ENCODE results near the gene PMF1. TPM values are rescaled to one million over a fixed set of nuclear protein-coding genes. Genes with fewer than 3 reads are reported as not detected.

The PMF1 gene
- total RNA-seq, 1 donor from 2014 or later: 81.8 TPM

DNA sequence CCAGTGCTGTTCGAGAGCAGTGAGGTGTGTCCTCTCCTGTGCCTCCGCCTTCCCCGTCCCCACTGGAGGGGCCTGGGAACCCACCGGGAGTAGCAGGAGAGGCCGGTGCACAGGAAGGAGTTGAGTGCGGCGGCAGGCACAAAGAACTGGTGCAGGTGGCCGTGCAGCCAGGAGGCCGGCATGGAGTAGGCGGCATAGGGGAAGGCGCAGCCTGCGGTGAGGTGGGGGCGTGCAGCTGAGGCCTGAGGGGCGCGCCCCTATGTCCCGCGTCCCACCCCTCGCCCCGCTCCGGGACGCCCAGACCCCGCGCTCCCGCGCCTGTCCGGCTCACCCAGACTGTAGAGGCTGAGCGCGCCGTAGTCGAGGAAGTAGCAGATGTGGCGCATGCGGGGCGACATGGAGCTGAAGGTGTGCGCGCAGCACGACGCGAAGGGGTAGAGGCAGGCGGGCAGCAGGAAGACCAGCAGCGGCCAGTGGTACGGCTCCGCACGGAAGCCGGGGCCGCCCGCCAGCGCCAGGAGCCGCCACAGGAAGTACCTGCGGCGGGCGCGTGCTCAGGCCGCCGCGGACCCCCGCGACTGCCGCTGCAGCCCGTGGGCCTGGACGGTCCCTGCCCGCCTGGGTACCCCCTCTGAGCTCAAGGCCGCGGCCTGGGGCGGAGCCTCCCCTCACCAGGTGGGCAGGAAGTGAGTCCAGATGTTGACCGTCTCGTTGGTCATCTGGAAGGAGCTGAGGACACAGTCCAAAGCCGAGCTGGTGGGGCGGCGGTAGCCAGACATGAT lies 32.8 kb downstream of the PMF1 start:
- no peak for DNase-seq (ENCODE audit: low read depth)
- peak overlapping the region; percentile 7 for H3K4me3 ChIP-seq (ENCODE audit: low read depth, low read length)
- H3K36me3 ChIP-seq (ENCODE audit: control insufficient read depth, insufficient read depth, low read length): peaks cover 2% of the 10 kb centered on the region
- TF ChIP-seq, protein P1, sequence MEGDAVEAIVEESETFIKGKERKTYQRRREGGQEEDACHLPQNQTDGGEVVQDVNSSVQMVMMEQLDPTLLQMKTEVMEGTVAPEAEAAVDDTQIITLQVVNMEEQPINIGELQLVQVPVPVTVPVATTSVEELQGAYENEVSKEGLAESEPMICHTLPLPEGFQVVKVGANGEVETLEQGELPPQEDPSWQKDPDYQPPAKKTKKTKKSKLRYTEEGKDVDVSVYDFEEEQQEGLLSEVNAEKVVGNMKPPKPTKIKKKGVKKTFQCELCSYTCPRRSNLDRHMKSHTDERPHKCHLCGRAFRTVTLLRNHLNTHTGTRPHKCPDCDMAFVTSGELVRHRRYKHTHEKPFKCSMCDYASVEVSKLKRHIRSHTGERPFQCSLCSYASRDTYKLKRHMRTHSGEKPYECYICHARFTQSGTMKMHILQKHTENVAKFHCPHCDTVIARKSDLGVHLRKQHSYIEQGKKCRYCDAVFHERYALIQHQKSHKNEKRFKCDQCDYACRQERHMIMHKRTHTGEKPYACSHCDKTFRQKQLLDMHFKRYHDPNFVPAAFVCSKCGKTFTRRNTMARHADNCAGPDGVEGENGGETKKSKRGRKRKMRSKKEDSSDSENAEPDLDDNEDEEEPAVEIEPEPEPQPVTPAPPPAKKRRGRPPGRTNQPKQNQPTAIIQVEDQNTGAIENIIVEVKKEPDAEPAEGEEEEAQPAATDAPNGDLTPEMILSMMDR (IDR thresholded peaks at IDR 0.05; ENCODE audit: insufficient read depth, low read length, poor library complexity, severe bottlenecking): no peak
- H3K27me3 ChIP-seq (ENCODE audit: control insufficient read depth, insufficient read depth, low read length): peaks cover 4% of the 10 kb centered on the region

DNA sequence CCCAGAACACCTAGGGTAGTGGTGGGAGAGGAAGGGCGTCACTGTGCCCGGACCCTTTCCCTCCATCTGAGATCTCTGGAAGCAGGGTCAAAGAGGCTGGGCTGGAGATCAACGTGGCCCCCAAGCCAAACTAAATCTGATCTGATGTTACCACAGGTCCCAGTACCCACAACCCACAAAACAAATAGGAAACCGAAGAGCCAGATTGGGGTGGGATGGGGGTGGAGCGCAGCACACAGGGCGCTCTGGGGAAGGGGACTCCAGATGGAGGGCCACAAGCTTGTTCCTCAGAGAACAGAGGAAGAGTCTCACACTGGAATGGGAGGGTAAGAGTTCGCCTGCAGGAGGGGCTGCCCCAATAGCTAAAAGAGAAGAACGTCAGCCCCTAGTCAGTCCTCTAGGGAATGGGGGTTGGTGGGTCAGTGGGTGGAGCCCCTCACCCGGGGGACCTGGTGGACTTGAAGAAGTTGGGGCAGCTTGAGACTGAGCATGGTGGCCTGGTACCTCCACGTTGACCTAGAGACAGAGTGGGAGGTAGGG lies 33.5 kb downstream of the PMF1 start:
- H3K36me3 ChIP-seq (ENCODE audit: control insufficient read depth, insufficient read depth, low read length): peaks cover 5% of the 10 kb centered on the region
- no peak overlapping the region for H3K4me3 ChIP-seq (ENCODE audit: low read depth, low read length)
- no peak for DNase-seq (ENCODE audit: low read depth)
- peaks cover 4% of the 10 kb centered on the region for H3K27me3 ChIP-seq (ENCODE audit: control insufficient read depth, insufficient read depth, low read length)
- TF ChIP-seq, protein P1 (IDR thresholded peaks at IDR 0.05; ENCODE audit: insufficient read depth, low read length, poor library complexity, severe bottlenecking): no peak

DNA sequence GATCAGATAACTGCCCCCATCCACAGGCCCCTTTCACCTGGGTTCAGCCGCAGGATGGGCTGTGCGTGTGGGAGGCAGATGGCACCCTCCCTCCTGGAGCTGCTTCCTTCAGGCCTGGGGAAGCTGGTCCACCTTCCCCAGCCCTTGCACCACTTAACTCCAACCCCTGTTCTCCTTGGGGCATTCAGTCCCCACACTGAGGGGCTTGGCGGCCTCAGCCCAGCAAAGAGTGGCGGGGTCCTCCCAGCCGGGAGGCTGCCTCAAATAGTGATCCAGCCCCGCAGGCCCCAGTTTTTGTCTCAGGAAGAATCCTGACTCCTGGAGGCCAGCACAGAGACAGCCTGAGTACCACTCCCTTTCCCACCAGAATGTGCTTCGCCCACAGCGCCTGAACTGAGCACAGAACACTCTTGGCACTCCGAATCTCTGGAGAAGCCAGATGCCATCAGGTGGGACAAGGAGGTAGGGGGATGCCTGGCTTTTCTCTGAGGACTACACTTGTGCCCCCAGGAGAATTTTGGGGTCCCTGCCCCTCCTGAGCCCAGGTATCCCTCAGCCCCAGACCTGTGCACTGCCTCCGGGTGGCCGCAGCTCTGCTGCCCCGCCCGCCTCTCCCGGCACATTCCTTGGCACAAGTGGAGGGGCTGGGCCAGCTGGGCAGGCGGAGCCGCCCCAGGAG lies 34.1 kb downstream of the PMF1 start:
- Histone ChIP-seq H3K36me3 (ENCODE audit: control insufficient read depth, insufficient read depth, low read length) (peaks cover 5% of the 10 kb centered on the region), H3K27me3 (ENCODE audit: control insufficient read depth, insufficient read depth, low read length) (peaks cover 4% of the 10 kb centered on the region), H3K4me3 (ENCODE audit: low read depth, low read length) (no peak overlapping the region)
- no peak for DNase-seq (ENCODE audit: low read depth)
- TF ChIP-seq, protein P1 (IDR thresholded peaks at IDR 0.05; ENCODE audit: insufficient read depth, low read length, poor library complexity, severe bottlenecking): no peak

DNA sequence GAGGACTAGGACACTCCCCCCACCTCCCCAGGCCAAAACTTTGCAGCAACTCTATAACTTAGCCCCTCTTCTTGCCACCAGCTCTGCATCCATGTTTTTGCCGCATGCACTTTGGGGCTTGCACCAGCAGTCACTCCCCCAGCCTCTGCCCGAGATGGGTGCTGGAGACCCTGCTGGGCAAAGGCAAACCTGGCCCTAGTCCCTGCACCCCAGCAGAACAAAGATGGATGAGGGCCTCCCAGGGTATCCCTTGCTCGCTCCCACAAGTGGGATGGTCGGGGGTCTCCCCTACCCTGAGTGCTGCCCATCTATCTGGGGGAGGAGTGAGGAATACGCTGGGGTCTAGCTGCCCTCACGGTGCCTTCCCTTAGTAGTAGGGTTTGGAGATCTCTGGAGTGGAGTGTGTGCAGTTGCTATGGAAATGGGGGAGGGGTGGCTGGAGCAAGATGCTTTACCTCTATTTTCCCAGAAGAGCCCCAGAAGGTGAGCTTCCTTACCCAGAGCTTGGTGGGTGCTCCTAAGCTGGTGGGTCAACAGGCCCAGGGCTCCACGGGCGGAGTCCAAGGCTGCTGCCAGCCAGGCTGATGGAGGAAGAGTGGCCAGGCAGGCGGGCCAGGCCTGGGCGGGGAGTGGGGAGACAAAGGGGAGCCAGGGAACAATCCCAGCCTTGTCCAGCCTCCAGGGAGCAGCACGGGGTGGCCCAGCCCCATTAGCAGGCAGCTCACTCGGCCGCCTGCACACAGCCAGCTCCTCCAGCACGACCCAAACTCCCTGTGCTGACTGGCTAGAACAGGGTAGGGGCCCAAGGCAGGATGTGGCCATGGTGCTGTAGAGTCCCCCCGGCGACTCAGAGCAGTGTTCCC lies 34.9 kb downstream of the PMF1 start, which contains the start of gene PAQR6:
Gene PAQR6, minus strand, starts transcription at position 597 of the 863 bp plus-strand sequence. CDS start 1,325 bp downstream, outside the sequence.
- Histone ChIP-seq H3K4me3 (ENCODE audit: low read depth, low read length) (no peak within 1 kb of the TSS), H3K27me3 (ENCODE audit: control insufficient read depth, insufficient read depth, low read length) (peaks cover 4% of the 10 kb centered on the region), H3K36me3 (ENCODE audit: control insufficient read depth, insufficient read depth, low read length) (peaks cover 5% of the 10 kb centered on the region)
- TF ChIP-seq, protein P1 (IDR thresholded peaks at IDR 0.05; ENCODE audit: insufficient read depth, low read length, poor library complexity, severe bottlenecking): no peak
- DNase-seq (ENCODE audit: low read depth): no peak

DNA sequence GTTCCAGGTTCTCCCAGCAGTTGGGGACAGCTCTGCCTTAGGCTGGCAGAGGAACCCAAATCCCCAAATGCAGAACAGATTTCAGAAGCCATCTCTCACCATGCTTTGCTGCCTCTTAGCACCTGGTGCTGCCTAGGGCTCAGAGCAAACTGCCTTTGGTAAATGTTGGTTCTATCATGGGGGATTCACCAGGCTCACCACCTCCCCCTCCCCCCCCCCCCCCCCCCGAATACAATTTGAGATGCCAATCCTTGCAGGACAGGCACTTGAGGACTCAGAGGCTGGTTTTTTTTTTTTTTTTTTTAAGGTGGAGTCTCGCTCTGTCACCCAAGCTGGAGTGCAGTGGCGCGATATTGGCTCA lies 35.5 kb downstream of the PMF1 start:
- no peak overlapping the region for H3K4me3 ChIP-seq (ENCODE audit: low read depth, low read length)
- no peak for DNase-seq (ENCODE audit: low read depth)
- H3K36me3 ChIP-seq (ENCODE audit: control insufficient read depth, insufficient read depth, low read length): peaks cover 6% of the 10 kb centered on the region
- TF ChIP-seq, protein P1 (IDR thresholded peaks at IDR 0.05; ENCODE audit: insufficient read depth, low read length, poor library complexity, severe bottlenecking): no peak
- H3K27me3 ChIP-seq (ENCODE audit: control insufficient read depth, insufficient read depth, low read length): peaks cover 4% of the 10 kb centered on the region
